NCI-H82 (cell line): ENCODE data around the gene ST6GALNAC4.

Source experiments
- DNase-seq: peaks from one replicate; lab custom pipeline; 2025; lab: John Stamatoyannopoulos, UW

Gene ST6GALNAC4

GRCh38 chr9:127947841-127948710 lies 31.2 kb upstream of the ST6GALNAC4 start:
- DNase-seq: no peak

GRCh38 chr9:127946728-127947127 lies 29.9 kb upstream of the ST6GALNAC4 start:
- peak; percentile 19 for DNase-seq

GRCh38 chr9:127945942-127946341 lies 29.1 kb upstream of the ST6GALNAC4 start:
- DNase-seq: no peak

DNA sequence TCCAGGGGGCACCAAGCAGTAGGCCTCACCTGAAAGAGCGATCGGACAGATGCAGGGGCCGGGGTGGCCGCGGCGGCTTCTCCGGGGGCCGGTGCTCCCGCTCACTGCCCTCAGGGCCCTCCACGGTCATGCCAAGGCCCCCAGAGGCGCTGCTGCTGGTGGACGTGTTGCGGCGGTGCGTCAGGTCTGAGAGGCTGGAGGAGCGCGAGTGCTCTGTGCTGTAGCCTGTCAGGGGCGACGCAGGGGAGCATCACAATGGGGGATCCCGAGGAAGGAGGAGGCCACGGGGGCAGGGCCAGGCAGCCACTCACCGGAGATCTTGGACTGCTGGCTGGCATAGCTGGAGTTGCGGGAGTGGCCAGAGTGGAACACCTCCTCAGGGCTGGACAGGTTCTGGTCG lies 28.5 kb upstream of the ST6GALNAC4 start:
- no peak for DNase-seq

- no peak for DNase-seq
These were observed 27.9 kb upstream of the ST6GALNAC4 start for GRCh38 chr9:127944586-127945218.

GRCh38 chr9:127943731-127944144 lies 26.9 kb upstream of the ST6GALNAC4 start:
- DNase-seq: peak; percentile 93

- DNase-seq: no peak
These were observed 26.3 kb upstream of the ST6GALNAC4 start for GRCh38 chr9:127943011-127943662.

DNA sequence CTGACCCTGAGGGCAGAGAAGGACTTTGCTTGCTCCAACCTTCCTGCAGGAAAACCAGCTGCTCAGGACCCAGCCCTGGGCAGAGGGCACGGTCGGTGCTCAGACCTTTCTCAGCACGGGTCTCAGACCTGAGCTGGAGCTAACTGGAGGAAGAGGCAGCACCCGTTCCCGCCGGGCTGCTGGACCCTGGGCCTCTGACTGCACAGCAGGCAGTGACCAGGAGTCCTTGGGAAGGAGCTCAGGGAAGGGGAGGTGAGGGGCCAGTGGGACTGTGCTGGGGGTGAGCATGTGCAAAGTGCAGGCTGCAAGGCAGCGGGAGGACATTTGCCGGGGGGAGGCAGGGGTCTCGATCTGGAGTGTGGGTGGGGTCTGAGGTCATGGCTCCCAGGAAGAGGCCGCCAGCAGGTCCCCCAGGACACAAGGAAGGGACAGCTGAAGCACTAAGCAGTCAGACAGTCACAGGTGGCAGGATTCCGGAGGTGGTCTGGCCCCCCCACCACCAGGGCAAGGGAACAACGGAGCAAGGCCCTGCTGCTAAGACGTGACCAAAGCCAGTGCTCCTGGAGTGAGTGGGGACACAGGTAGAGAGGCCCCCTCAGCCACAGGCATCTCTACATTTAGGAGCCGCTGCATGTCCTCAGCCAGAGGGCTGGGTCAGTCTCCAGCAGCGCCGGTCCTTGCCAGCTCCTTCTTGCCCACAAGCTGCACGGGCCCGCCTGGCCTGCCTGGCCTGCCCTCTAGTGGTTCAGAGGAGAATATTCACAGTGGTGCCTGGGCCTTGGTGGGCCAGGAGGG lies 25.6 kb upstream of the ST6GALNAC4 start:
- DNase-seq: peak; percentile 77

- DNase-seq: no peak
These were observed 25.0 kb upstream of the ST6GALNAC4 start for GRCh38 chr9:127941961-127942215.

DNA sequence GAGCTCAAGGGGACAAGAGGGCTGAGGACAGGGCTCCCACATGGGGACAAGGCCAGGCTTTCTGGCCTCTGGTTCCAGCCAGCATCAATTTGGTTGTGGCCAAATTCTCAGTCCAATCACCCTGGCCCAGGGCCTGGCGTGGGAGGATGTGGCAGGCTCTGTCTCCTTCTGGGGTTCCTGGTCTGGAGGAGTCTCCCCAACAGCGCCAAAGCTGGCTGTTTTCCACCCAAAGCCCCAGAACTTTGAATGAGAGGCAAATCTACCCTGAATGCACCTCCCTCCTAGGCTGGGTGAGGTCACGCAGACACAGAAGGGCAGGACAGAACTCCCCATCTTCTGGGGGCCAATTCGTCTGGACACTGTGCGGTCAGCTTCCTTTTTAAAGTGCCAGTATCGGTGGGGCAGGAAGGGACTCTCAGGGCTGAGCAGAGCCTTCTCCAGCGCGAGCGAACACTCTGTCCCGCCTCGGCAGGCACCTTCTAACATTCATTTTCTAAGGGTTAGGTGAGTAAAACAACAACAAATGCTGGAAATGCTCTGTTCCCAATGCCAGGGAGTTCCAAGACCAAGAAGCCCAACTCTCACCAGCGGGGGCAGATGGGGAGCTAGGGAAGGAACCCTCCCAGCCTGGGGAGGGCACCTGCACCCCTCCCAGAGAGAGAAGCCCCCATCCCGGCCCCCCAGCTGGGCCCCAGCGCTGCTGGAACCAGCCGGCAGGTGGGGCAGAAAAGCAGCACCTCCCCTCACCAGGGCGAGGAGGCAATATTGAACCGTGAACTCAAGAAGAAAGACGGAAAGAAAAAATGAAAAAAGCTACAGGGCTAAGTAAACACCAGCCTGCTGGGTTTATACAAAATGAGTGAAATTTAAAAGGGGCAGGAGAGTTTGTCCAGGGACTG lies 24.5 kb upstream of the ST6GALNAC4 start:
- no peak for DNase-seq

- DNase-seq: no peak
These were observed 23.8 kb upstream of the ST6GALNAC4 start for GRCh38 chr9:127940593-127940992.

- no peak for DNase-seq
These were observed 21.5 kb upstream of the ST6GALNAC4 start for GRCh38 chr9:127938298-127938690.

- peak; percentile 92 for DNase-seq
These were observed 20.8 kb upstream of the ST6GALNAC4 start, which contains the start of gene DPM2 for GRCh38 chr9:127937388-127938297. DPM2 (minus strand) TSS chr9:127937854; CDS start chr9:127937820, 34 bp downstream.

- no peak for DNase-seq
These were observed 20.2 kb upstream of the ST6GALNAC4 start for GRCh38 chr9:127937056-127937387.

DNA sequence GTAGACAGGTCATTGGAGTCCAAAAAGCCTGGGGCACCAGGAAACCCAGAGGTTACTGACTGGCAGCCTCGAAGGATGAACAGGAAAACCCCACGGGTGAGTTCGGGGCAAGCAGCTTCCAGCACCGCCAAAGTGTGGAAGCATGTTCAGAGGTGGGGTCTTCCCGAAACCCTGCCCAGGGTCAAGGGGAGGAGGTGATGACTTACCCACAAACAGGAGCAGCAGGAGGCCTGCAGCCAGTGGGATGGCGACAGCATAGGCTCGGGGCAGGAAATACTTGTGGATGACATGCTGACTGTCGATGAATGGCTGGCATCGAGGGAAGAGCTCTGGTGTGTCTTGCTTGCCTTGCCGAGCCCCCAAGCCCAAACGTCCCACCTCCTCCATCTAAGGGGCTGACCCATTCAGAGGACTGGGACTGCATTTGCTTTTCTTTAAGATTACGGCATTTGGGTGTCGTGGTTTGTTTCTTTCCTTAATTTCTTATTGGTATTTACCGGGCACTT lies 19.6 kb upstream of the ST6GALNAC4 start:
- no peak for DNase-seq

GRCh38 chr9:127935765-127936221 lies 19.0 kb upstream of the ST6GALNAC4 start:
- DNase-seq: no peak

- DNase-seq: no peak
These were observed 18.1 kb upstream of the ST6GALNAC4 start for GRCh38 chr9:127934986-127935385.

- no peak for DNase-seq
These were observed 17.4 kb upstream of the ST6GALNAC4 start for GRCh38 chr9:127934248-127934647.

GRCh38 chr9:127931092-127931881 lies 14.4 kb upstream of the ST6GALNAC4 start:
- DNase-seq: peak; percentile 68
